Parathyroid adenoma (tissue), 2 donors: ENCODE measurements around the gene CREB3L2.

ENCODE experiments used
- H2AFZ ChIP-seq: fragments of 300-600 bp; sonication (generic); one replicate; pipeline ENCODE4 v1.7.0; 2017; ENCODE audit warnings: antibody characterized with exemption, mild to moderate bottlenecking
- H3K27ac ChIP-seq: fragments of 300-600 bp; sonication (generic); one replicate; pipeline ENCODE4 v1.7.0; 2017
- H3K27me3 ChIP-seq: fragments of 300-600 bp; sonication (generic); one replicate; pipeline ENCODE4 v1.7.0; 2017; ENCODE audit warnings: low read length; ENCODE audit not compliant: control insufficient read depth, insufficient read depth
- H3K36me3 ChIP-seq: fragments of 300-600 bp; sonication (generic); one replicate; pipeline ENCODE4 v1.7.0; 2017; ENCODE audit warnings: low read length; ENCODE audit not compliant: control insufficient read depth, insufficient read depth
- H3K4me1 ChIP-seq: fragments of 300-600 bp; sonication (generic); one replicate; pipeline ENCODE4 v1.7.0; 2017; ENCODE audit warnings: control low read depth
- H3K4me2 ChIP-seq: fragments of 300-600 bp; sonication (generic); one replicate; pipeline ENCODE4 v1.7.0; 2017; ENCODE audit warnings: low read length
- H3K4me3 ChIP-seq: fragments of 300-600 bp; sonication (generic); one replicate; pipeline ENCODE4 v1.7.0; 2017; ENCODE audit warnings: low read depth, low read length
- H3K79me2 ChIP-seq: fragments of 300-600 bp; sonication (generic); one replicate; pipeline ENCODE4 v1.7.0; 2017; ENCODE audit warnings: control low read depth
- H3K9ac ChIP-seq: fragments of 300-600 bp; sonication (generic); one replicate; pipeline ENCODE4 v1.7.0; 2017; ENCODE audit warnings: mild to moderate bottlenecking
- H3K9me3 ChIP-seq: fragments of 300-600 bp; sonication (generic); one replicate; pipeline ENCODE4 v1.7.0; 2017; ENCODE audit warnings: low read length; ENCODE audit not compliant: control insufficient read depth
- TF ChIP-seq, protein P1 (sequence below): fragments of 300-600 bp; sonication (generic); IDR thresholded peaks from one replicate; pipeline ENCODE4 v1.7.0; 2017; ENCODE audit warnings: antibody characterized with exemption, mild to moderate bottlenecking
- donor health status: primary hyperparathyroidism.

Gene CREB3L2

DNA sequence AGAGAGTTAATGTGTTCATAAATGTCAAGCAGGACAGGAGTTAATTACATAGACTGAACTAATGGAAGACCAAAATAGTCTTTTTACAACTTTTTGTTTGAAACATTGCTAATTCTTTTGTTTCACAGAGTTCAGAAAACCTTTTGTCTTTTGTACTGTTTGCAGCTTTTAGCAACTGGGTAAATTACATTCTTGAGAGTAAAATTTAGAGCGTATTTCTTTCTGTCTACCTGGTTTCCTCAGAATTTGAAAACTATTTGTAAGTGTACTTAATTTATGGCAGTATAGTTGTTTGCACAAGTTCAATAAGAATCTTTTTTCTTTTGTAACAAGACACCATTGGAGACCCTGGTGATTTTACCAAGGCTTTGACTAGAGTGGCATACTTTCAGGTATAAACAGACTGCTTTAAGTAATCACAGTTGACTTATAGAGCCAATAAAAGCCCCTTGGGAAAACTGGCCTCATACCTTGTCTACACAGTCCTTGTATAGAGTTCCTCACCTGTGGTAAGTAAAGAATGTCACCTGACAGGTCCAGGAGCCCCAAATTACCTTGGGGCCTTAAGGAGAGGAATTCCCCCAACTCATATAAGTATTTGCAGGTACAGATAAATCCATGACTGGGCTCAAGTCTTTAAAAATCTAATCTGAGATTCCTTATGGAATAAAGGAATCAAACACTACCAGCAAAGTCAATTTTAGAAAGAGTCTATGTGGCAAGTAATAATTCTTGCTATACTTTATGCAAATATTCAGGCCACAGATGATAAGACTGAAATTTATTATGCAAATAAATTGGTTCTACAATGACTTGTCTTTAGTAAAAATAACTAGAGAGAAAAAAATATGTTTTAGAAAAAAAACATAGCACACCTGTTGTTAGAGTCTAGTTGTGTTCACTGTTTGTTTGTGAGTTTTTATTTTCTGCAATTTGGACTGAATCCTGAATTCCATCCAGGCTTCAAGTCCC is 23.6 kb upstream of the CREB3L2 start:
- Histone ChIP-seq H3K27ac (no peak overlapping the region), H3K27me3 (no peaks in the 10 kb centered on the region), H3K4me1 (no peaks in the 10 kb centered on the region), H3K4me3 (no peak overlapping the region), H3K9ac (no peak overlapping the region), H3K79me2 (no peaks in the 10 kb centered on the region), H3K4me2 (no peak overlapping the region), H3K9me3 (no peaks in the 10 kb centered on the region), H3K36me3 (no peaks in the 10 kb centered on the region), H2AFZ (no peak overlapping the region)
- TF ChIP-seq, protein P1, sequence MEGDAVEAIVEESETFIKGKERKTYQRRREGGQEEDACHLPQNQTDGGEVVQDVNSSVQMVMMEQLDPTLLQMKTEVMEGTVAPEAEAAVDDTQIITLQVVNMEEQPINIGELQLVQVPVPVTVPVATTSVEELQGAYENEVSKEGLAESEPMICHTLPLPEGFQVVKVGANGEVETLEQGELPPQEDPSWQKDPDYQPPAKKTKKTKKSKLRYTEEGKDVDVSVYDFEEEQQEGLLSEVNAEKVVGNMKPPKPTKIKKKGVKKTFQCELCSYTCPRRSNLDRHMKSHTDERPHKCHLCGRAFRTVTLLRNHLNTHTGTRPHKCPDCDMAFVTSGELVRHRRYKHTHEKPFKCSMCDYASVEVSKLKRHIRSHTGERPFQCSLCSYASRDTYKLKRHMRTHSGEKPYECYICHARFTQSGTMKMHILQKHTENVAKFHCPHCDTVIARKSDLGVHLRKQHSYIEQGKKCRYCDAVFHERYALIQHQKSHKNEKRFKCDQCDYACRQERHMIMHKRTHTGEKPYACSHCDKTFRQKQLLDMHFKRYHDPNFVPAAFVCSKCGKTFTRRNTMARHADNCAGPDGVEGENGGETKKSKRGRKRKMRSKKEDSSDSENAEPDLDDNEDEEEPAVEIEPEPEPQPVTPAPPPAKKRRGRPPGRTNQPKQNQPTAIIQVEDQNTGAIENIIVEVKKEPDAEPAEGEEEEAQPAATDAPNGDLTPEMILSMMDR, result no peak

DNA sequence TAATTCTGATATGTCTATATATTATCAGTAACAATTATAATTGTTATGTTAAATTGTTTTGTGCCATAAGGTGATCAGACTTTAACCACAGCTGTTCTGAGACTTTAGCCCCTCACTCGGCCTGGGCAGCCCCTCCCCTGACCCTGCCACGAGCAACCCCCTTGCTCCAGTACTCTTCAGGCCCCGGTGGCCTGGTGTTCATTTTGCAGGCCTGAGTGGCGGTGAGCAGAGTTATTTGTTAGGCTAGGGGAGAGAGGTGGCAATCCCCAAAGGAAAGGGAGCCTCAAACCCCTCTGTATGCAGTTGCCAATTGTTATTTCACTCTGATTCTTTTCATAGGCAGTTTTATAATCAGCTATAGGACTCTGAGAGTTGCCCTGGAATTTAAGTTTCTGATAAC is 22.9 kb upstream of the CREB3L2 start:
- no peaks in the 10 kb centered on the region for H3K36me3 ChIP-seq
- TF ChIP-seq, protein P1, result no peak
- H3K4me2 ChIP-seq, result no peak overlapping the region
- no peak overlapping the region for H2AFZ ChIP-seq
- H3K79me2 ChIP-seq, result no peaks in the 10 kb centered on the region
- H3K4me1 ChIP-seq, result no peaks in the 10 kb centered on the region
- H3K9me3 ChIP-seq, result no peaks in the 10 kb centered on the region
- no peak overlapping the region for H3K27ac ChIP-seq
- no peak overlapping the region for H3K4me3 ChIP-seq
- H3K27me3 ChIP-seq, result no peaks in the 10 kb centered on the region
- H3K9ac ChIP-seq, result no peak overlapping the region

DNA sequence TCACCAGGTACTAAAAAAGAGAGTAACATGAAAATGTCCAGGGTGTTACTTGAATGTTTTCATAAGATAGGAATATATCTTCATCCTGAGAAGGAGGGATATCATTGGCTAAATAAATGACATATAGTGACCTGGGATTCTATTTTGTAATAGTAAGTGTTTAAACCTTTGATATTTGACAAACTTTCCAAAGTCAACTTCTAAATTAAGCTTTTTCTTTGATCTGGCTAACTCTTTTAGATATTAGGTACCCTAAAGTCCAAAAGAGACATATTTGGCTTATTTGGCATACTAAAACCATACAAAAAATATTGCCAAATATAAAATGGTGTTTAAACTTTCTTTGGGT is 22.4 kb upstream of the CREB3L2 start:
- Histone ChIP-seq H3K4me3 (no peak overlapping the region), H3K36me3 (no peaks in the 10 kb centered on the region), H3K9ac (no peak overlapping the region), H3K9me3 (no peaks in the 10 kb centered on the region), H3K27ac (no peak overlapping the region), H2AFZ (no peak overlapping the region), H3K4me2 (no peak overlapping the region), H3K4me1 (no peaks in the 10 kb centered on the region), H3K79me2 (no peaks in the 10 kb centered on the region), H3K27me3 (no peaks in the 10 kb centered on the region)
- TF ChIP-seq, protein P1, result no peak

DNA sequence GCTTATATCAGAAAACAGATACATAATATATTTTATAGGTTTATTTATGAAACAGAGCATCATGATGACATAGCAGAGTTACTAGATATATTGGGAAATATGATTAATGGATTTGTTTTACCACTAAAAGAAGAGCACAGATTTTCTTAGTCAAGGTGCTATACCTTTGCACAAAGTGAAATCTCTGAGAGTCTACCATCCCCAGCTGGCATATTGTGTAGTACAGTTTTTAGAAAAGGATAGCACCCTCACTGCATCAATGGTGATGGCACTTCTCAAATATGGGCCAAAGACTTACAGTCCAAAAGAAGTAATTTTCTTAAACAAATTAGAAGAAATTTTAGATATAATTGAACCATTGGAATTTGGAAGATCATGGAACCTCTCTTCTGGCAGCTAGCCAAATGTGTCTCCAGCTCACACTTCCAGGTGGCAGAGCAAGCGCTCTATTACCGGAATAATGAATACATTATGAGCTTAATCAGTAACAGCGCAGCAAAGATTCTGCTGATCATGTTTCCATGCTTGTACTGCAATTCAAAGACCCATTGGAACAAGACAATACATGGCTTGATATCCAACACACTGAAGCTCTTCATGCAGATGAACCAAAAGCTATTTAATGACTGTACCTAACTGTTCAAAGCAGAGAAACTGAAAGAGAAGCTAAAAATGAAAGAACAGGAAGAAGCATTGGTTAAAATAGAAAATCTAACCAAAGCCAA is 21.9 kb upstream of the CREB3L2 start:
- no peaks in the 10 kb centered on the region for H3K9me3 ChIP-seq
- H3K79me2 ChIP-seq, result no peaks in the 10 kb centered on the region
- no peak overlapping the region for H3K9ac ChIP-seq
- H3K36me3 ChIP-seq, result no peaks in the 10 kb centered on the region
- TF ChIP-seq, protein P1, result no peak
- no peaks in the 10 kb centered on the region for H3K27me3 ChIP-seq
- no peak overlapping the region for H3K27ac ChIP-seq
- no peak overlapping the region for H3K4me3 ChIP-seq
- no peak overlapping the region for H2AFZ ChIP-seq
- no peak overlapping the region for H3K4me2 ChIP-seq
- H3K4me1 ChIP-seq, result no peaks in the 10 kb centered on the region
